Measurements from ENCODE around the gene LCN1. TPM values are rescaled to one million over a fixed set of nuclear protein-coding genes. Genes with fewer than 3 reads are reported as not detected.
A peak's percentile ranks its signal among the peaks of the same experiment; 100 is the strongest.

Gene LCN1
- polyA plus RNA-seq, 1 donor = not detected

DNA sequence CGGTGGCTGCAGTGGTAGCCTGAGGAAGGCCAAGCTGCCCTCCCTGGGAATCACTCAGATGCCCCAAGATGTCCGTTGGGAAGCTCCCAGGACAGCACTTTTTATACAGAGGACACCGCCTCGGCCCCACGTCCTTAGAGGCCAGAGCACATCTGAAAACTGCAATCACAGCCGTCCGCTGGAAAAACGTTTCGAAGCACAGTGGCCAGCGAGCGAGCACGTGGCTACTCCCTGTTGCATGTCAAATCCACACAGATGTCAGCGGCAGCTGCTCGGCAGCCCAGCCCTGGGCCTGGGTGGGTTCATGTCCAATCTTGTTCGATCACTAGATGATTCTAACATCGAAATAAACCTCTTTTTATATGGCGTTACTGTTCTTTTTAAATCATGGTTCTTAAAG is 32.7 kb upstream of the LCN1 start:
- no peak for DNase-seq

- no peak for DNase-seq
These were observed 31.9 kb upstream of the LCN1 start for GRCh38 chr9:135489188-135489906.

GRCh38 chr9:135490166-135490870 is 30.9 kb upstream of the LCN1 start:
- no peak for DNase-seq

GRCh38 chr9:135490980-135491464 is 30.2 kb upstream of the LCN1 start:
- DNase-seq = no peak

DNA sequence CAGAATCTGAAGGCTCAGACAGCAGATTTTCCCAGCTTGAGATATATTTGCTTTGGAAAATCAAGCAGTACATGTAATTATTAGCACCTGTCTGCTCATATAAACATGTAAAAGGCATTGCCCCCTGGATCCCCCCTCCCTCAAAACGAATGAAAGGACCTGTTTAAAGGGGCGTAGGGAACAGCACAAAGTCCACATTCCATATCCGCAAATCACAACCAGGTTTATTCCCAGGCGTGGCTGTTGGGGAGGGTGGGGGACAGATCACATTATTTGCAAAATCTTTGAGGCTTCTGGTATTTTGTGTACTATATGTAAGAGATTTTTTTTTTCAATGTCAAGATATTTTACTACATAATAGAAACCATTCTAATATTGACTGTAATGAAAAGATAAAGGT is 29.5 kb upstream of the LCN1 start:
- no peak for DNase-seq

DNA sequence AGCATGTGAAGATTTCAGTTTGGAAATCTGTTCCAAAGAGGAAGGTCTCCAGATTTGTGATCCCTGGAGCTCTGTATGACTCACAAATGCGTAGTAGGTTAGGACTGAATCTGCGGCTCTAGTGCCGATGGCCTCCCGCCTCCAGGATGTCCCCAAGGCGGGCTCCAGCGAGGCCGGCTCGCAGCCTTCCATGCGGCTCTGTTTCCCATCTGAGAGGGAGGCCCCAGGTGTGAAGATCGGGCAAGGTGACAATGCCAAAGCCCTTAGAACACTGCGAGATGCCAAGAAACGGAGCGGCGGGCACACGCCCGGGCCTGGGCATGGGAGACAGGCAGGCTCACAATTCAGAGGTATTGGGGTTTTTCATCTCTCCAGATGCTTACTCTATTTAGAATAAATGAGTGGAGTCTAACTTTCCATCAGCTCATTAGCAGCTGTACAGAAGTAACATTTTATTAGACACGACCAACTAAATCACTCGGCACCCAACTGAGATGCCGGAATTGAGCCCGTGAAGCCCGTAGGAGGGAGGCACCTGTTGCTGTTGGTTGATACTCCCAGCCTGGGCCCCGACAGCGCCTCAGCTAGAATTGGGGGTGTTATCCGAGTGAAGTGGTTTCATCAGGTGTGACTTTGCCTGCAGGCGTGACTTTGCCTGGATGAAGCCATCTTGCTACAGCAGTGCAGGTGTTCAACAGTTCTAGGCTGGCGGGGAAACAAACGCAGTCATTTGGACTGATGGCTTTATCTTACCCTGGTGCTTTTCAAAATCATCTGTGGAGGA is 28.2 kb upstream of the LCN1 start:
- no peak for DNase-seq

DNA sequence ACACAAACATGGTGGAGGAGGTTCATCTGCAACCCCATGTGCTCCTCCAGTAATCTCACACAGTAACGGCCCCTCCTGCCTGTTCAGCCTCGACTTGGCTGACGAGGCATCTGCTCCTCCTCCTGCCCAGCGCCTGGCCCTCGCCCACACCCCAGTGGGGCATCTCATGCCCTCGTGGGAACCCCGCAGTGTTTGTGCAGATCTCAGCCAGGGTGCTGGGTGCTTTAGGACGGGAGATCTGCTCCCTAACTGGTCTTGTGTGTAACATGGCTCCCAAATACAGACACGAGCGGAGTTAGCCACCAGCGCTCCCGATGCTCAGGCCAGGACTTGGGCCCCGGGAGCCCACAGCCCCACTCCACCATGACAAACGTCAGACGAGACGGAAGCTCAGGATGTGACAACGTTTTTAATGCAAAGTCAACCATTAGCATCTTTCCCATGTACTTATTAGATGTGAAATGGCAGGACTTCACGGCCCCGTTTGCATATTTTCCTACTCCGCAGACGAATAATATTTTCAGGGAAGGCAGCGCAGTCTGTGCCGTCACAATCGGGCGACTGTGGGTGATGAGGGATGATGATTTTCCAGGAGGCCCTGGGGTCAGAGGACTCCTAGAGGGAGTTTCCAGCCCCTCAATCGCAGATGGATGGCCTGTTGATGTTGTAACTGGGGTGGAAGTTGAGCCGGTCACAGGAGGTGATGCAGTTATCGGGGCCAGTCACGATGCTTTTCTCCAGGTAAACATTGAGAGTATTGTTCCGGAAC is 26.3 kb upstream of the LCN1 start:
- DNase-seq = no peak

- no peak for DNase-seq
These were observed 22.7 kb upstream of the LCN1 start for GRCh38 chr9:135498381-135499126.

DNA sequence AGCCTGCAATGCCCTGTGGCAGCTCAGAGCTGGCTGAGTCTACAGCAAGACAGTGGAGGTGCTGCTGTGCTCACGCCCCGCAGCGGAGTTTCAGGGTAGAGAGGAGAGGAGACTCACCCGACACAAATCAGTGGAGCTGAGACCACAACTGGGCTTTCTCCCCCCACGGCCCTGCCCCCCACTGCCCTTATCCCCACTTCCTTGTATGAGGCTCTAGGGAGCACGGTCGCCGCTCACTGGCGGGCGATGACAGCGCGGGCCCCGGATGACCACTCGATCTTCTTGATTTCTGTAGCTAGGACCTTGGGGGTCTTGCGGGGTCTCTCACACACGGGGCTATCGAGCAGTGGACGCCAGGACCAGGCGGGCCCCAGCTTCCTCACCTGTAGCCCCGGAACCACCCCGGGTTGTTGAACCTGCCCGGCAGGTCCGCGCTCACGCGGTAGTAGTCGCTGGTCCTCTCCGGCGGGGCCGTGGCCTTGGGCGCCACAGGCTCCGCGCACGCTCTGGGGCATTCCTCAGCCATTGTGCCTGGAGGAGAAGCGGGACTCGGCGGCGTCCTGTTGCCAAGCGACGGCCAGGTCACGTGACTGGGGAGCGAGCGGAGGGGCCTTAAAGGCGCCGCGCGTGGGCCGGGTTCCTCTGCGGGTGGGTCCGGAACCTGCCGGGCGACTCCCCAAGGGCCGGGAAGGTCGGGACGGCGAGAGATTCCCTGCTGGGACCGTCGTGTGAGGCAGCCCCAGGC is 21.7 kb upstream of the LCN1 start:
- DNase-seq = peak; percentile 83

GRCh38 chr9:135500071-135500524 is 21.1 kb upstream of the LCN1 start:
- DNase-seq = no peak

DNA sequence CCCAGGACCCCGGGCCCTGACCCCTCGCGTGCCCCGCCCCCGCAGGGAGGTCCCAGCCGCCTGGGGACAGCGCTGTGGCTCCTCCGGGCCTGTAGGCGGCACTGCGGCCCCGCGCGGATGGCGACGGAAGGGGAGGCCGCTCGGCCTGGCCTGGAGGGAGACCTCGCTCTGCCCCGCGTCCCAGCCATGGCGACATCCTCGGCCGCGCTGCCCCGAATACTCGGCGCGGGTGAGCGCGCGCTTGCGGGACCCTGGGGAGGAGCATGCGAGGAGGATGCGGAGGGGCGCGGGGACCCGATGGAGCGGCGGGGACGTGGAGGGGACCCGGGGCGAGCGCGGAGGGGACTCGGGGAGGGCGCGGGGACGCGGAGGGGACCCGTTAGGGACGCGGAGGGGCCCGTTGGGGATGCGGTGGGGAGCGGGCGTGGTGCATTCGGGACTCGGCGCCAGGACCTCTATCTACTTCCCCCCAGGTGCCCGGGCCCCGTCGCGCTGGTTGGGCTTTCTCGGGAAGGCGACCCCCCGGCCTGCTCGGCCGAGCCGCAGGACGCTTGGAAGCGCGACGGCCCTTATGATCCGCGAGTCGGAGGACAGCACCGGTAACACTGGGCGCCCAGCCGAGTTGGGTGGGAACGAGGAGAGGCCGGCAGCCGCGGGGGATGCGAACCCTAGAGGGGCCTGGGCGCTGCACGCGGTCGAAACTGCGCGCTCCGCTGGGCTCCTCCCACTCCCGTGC is 20.5 kb upstream of the LCN1 start, which contains the start of gene MRPS2:
Gene MRPS2, plus strand, starts transcription at position 158 of the 736 bp plus-strand sequence. Its CDS starts 29 bp downstream, at position 187.
- DNase-seq = peak; percentile 90

GRCh38 chr9:135501261-135502167 is 19.7 kb upstream of the LCN1 start:
- DNase-seq = no peak

- DNase-seq = no peak
These were observed 18.9 kb upstream of the LCN1 start for GRCh38 chr9:135502168-135502872.

DNA sequence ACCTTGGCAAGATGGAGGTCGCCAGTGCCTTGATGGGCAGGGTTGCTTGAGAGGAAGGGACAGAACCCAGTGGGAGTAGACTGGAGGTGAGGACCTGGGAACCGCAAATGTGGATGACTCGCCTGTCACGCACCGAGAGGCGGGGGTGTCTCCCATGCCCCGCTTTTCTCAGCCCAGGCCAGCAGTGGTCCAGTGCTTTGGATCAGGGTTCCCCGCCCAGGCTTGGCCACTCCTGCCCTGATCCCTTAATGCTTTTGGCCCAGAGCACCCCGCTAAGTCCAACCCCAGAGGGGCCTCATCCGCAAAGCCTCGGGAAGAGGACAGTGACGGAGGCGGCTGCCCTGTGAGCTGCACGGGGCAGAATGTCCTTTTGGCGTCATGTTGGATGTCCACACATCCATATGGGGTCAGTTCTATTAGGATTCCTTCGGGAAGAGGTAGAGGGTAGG is 18.3 kb upstream of the LCN1 start:
- DNase-seq = no peak

DNA sequence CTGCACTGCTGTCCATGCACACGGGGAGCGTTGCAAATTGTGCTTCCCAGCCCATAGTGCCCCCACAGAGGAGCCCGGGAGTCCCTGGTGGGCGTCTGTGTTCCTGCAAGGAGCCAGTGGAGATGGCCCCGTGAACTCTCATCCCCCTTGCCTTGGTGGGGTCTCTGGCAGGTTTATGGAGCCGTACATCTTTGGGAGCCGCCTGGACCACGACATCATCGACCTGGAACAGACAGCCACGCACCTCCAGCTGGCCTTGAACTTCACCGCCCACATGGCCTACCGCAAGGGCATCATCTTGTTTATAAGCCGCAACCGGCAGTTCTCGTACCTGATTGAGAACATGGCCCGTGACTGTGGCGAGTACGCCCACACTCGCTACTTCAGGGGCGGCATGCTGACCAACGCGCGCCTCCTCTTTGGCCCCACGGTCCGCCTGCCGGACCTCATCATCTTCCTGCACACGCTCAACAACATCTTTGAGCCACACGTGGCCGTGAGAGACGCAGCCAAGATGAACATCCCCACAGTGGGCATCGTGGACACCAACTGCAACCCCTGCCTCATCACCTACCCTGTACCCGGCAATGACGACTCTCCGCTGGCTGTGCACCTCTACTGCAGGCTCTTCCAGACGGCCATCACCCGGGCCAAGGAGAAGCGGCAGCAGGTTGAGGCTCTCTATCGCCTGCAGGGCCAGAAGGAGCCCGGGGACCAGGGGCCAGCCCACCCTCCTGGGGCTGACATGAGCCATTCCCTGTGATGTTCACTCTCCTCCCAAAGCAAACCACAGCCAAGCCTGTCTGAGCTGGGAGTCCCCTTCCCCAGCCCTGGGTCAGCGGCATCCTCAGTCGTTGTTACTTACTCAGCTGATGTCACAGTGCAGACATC is 17.6 kb upstream of the LCN1 start:
- DNase-seq = no peak
